SK-N-SH (cell line): ENCODE results near the gene DNMBP. TPM values are rescaled to one million over a fixed set of nuclear protein-coding genes. Genes with fewer than 3 reads are reported as not detected.

ENCODE experiments used
- CTCF ChIA-PET: fragments of 300-600, 350-600 bp; formaldehyde crosslinking; extraction: SDS; loops from one replicate; lab custom pipeline; 2021; lab: Yijun Ruan, JAX
- POLR2A ChIA-PET: fragments of 350-600 bp; sonication (Branson Sonifier 250); formaldehyde crosslinking; extraction: SDS; loops from one replicate; lab custom pipeline; 2020; ENCODE audit warnings: antibody characterized with exemption, inconsistent platforms; lab: Yijun Ruan, JAX
- DNase-seq: peaks from one replicate; pipeline ENCODE4 v3.0.0; 2012
- H2AFZ ChIP-seq: fragments of 200-600 bp; sonication (generic); 2 replicates; pipeline ENCODE4 v1.8.1; 2016; ENCODE audit warnings: antibody characterized with exemption, mild to moderate bottlenecking, low read depth
- H3F3A ChIP-seq: fragments of 200-600 bp; sonication (generic); replicated peaks from 2 replicates; pipeline ENCODE3; 2016; ENCODE audit warnings: antibody characterized with exemption, mild to moderate bottlenecking; ENCODE audit not compliant: insufficient read depth
- H3K27ac ChIP-seq, 2 experiments: fragments of 200-500 bp in 1 of 2; fragments of 200-600 bp in 1 of 2; sonication (Bioruptor generic) in 1 of 2; sonication (generic), shearing (Covaris generic) in 1 of 2; 2 replicates each; pipeline versions ENCODE4 v1.5.1 to v1.6.1; 2014 to 2016; ENCODE audit warnings: low read depth in 2 of 2, inconsistent platforms in 1 of 2, low read length in 1 of 2, mild to moderate bottlenecking in 1 of 2, mixed read lengths in 1 of 2
- H3K27me3 ChIP-seq: fragments of 200-600 bp; sonication (generic), shearing (Covaris generic); 2 replicates; pipeline ENCODE4 v1.6.1; 2016; ENCODE audit warnings: mixed run types; ENCODE audit not compliant: insufficient read depth
- H3K36me3 ChIP-seq, 2 experiments: fragments of 200-500 bp in 1 of 2; fragments of 200-600 bp in 1 of 2; sonication (Bioruptor generic) in 1 of 2; sonication (generic) in 1 of 2; replicated peaks in 1 of 2; 2 replicates each; pipeline versions ENCODE3 to v1.5.1; 2014 to 2016; ENCODE audit warnings: low read length in 1 of 2, mild to moderate bottlenecking in 1 of 2; ENCODE audit not compliant: insufficient read depth in 2 of 2, control insufficient read depth in 1 of 2
- H3K4me1 ChIP-seq, 2 experiments: fragments of 200-500 bp in 1 of 2; fragments of 200-600 bp in 1 of 2; sonication (Bioruptor generic) in 1 of 2; sonication (generic), shearing (Covaris generic) in 1 of 2; 2 replicates each; pipeline versions ENCODE4 v1.5.1 to v1.6.1; 2014 to 2016; ENCODE audit warnings: low read depth in 1 of 2, low read length in 1 of 2, mixed run types in 1 of 2; ENCODE audit not compliant: insufficient read depth in 2 of 2, control insufficient read depth in 1 of 2
- H3K4me2 ChIP-seq: fragments of 200-600 bp; sonication (generic), shearing (Covaris generic); 2 replicates; pipeline ENCODE4 v1.6.1; 2017; ENCODE audit warnings: mixed run types
- H3K4me3 ChIP-seq, 2 experiments: fragments of 200-500 bp in 1 of 2; fragments of 200-600 bp in 1 of 2; sonication (Bioruptor generic) in 1 of 2; sonication (generic), shearing (Covaris generic) in 1 of 2; 2 replicates each; pipeline versions ENCODE4 v1.5.1 to v1.8.1; 2014 to 2016; ENCODE audit warnings: low read depth in 2 of 2, inconsistent platforms in 1 of 2, low read length in 1 of 2, mild to moderate bottlenecking in 1 of 2, mixed read lengths in 1 of 2, moderate library complexity in 1 of 2
- H3K79me2 ChIP-seq: fragments of 200-600 bp; sonication (generic); 2 replicates; pipeline ENCODE4 v1.8.1; 2017; ENCODE audit warnings: mild to moderate bottlenecking; ENCODE audit not compliant: insufficient read depth
- H3K9ac ChIP-seq: fragments of 200-600 bp; sonication (generic); 2 replicates; pipeline ENCODE4 v1.6.1; 2017; ENCODE audit warnings: mixed run types
- H3K9me2 ChIP-seq: fragments of 200-600 bp; sonication (generic); 2 replicates; pipeline ENCODE4 v1.6.1; 2017; ENCODE audit warnings: mixed run types
- H3K9me3 ChIP-seq: fragments of 200-600 bp; sonication (generic); 2 replicates; pipeline ENCODE4 v1.6.1; 2017; ENCODE audit warnings: mixed run types, mild to moderate bottlenecking, moderate library complexity
- H4K20me1 ChIP-seq: fragments of 200-600 bp; sonication (generic); 2 replicates; pipeline ENCODE4 v1.6.1; 2017; ENCODE audit warnings: mild to moderate bottlenecking, mixed run types; ENCODE audit not compliant: insufficient read depth
- ELF1 ChIP-seq: IDR thresholded peaks from 2 replicates; pipeline ENCODE4 v1.4.0; 2012
- EZH2phosphoT487 ChIP-seq: fragments of 200-600 bp; sonication (generic); IDR thresholded peaks from 2 replicates; pipeline ENCODE4 v1.6.1; 2017; ENCODE audit warnings: low read depth, mixed run types, mild to moderate bottlenecking, antibody characterized with exemption, moderate library complexity, borderline replicate concordance
- FOSL2 ChIP-seq: IDR thresholded peaks from 2 replicates; pipeline ENCODE4 v1.4.0; 2012; ENCODE audit warnings: low read depth, mild to moderate bottlenecking, moderate library complexity, borderline replicate concordance
- FOXM1 ChIP-seq: IDR thresholded peaks from 2 replicates; pipeline ENCODE4 v1.4.0; 2012; ENCODE audit warnings: low read depth, mild to moderate bottlenecking
- GATA2 ChIP-seq: sonication (generic); formaldehyde crosslinking; IDR thresholded peaks from 2 replicates; pipeline ENCODE4 v1.5.0; 2020; ENCODE audit warnings: mild to moderate bottlenecking, missing genetic modification reagents
- MEF2A ChIP-seq: IDR thresholded peaks from 2 replicates; pipeline ENCODE4 v1.4.0; 2012; ENCODE audit warnings: low read depth, borderline replicate concordance
- MXI1 ChIP-seq: IDR thresholded peaks from 2 replicates; pipeline ENCODE4 v1.6.1; 2012; ENCODE audit warnings: mild to moderate bottlenecking, low read depth, low read length, improper control_type of control experiment
- NFIC ChIP-seq: IDR thresholded peaks from 2 replicates; pipeline ENCODE4 v1.4.0; 2012; ENCODE audit warnings: borderline replicate concordance
- POLR2AphosphoS5 ChIP-seq: IDR thresholded peaks from 2 replicates; pipeline ENCODE4 v1.6.1; 2012; ENCODE audit warnings: low read depth, low read length
- RFX5 ChIP-seq: IDR thresholded peaks from 2 replicates; pipeline ENCODE4 v1.6.1; 2012; ENCODE audit warnings: mild to moderate bottlenecking, improper control_type of control experiment, low read length
- RXRA ChIP-seq: IDR thresholded peaks from 2 replicates; pipeline ENCODE4 v1.4.0; 2012; ENCODE audit warnings: low read depth, mild to moderate bottlenecking, borderline replicate concordance
- SIN3A ChIP-seq: IDR thresholded peaks from 2 replicates; pipeline ENCODE4 v1.6.1; 2012; ENCODE audit warnings: low read depth, mild to moderate bottlenecking, low read length, moderate library complexity, borderline replicate concordance
- SMC3 ChIP-seq: IDR thresholded peaks from 2 replicates; pipeline ENCODE4 v1.6.1; 2012; ENCODE audit warnings: low read depth, low read length, improper control_type of control experiment
- TAF1 ChIP-seq: IDR thresholded peaks from 2 replicates; pipeline ENCODE4 v1.6.1; 2012; ENCODE audit warnings: low read depth, mild to moderate bottlenecking, low read length, moderate library complexity, borderline replicate concordance
- TCF12 ChIP-seq: IDR thresholded peaks from 2 replicates; pipeline ENCODE4 v1.4.0; 2012
- TEAD4 ChIP-seq: IDR thresholded peaks from 2 replicates; pipeline ENCODE4 v1.4.0; 2012; ENCODE audit warnings: mild to moderate bottlenecking, borderline replicate concordance; ENCODE audit not compliant: insufficient read depth
- YY1 ChIP-seq: IDR thresholded peaks from 2 replicates; pipeline ENCODE4 v1.4.0; 2012; ENCODE audit warnings: low read depth, mild to moderate bottlenecking
- WGBS: methylation state at CpG from one replicate; pipeline ENCODE4 v1.1.6; 2017; ENCODE audit warnings: low lambda C conversion rate; 5-methylcytosine and 5-hydroxymethylcytosine counted together
- polyA plus RNA-seq, 3 experiments: library from polyadenylated mRNA; depleted of rRNA; stranded (reverse); fragments of >200 nt; gene quantifications; 2 replicates each; pipeline ENCODE4 v1.2.3, GENCODE V29; 2012
- TF ChIP-seq, protein P1 (sequence below): IDR thresholded peaks from 2 replicates; pipeline ENCODE4 v1.4.0; 2012; ENCODE audit warnings: low read depth
- TF ChIP-seq, protein P2 (sequence below): IDR thresholded peaks from 2 replicates; pipeline ENCODE4 v1.4.0; 2012; ENCODE audit warnings: low read depth, borderline replicate concordance
- TF ChIP-seq, protein P3 (sequence below): IDR thresholded peaks from 2 replicates; pipeline ENCODE4; 2012
- TF ChIP-seq, protein P4 (sequence below): fragments of 150-350 bp; IDR thresholded peaks from 2 replicates; pipeline ENCODE4 v1.6.1; 2017; ENCODE audit warnings: antibody characterized with exemption, low read length, low read depth, borderline replicate concordance
- TF ChIP-seq, protein P5 (sequence below): fragments of 200-600 bp; sonication (generic); IDR thresholded peaks from 2 replicates; pipeline ENCODE4 v1.6.1; 2017; ENCODE audit warnings: antibody characterized with exemption, mild to moderate bottlenecking, moderate library complexity

Gene DNMBP
- polyA plus RNA-seq, 1 of the 3 experiments (the other 2 are of a cell fraction), result 40.2 TPM

DNA sequence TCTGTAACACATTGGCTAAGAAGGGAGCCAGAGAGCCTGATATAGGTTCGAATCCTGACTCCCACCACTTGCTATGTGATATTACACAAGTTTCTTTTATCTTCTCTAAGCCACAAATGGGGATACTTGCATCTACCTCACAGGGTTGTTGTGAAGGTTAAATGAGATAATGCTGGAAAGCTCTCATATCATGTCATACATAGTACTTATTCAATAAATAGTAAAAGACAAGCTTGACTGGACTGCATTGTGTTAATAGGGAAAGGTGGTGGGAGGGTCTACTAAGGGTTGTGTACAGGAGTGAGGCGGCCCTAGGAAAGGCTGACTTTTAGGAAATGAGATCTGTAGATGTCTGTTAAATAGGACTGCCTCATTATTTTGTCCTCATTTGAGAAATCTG, 35.8 kb upstream of the DNMBP start:
- H3K27me3 ChIP-seq, result no peaks in the 10 kb centered on the region
- peak overlapping the region; percentile 80 for H2AFZ ChIP-seq
- ChIA-PET POLR2A (no interaction called here), CTCF (interaction anchor here (0.6 to 7.4 kb wide), 66 partner anchors 9 to 610 kb away, joined by 3 to 122 read pairs (median 4); partner anchors contain the start of gene DNMBP)
- H3K9me2 ChIP-seq, result no peaks in the 10 kb centered on the region
- no peaks in the 10 kb centered on the region for H3K36me3 ChIP-seq
- H3K4me2 ChIP-seq, result no peak overlapping the region; the same call in 1 of the 2 replicates
- H3K9me3 ChIP-seq, result no peaks in the 10 kb centered on the region
- TF ChIP-seq FOXM1 (no peak), SMC3 (no peak), SIN3A (no peak), NFIC (no peak), TEAD4 (no peak), TCF12 (no peak), GATA2 (CRISPR knock-in tag) (no peak), EZH2phosphoT487 (no peak), MEF2A (no peak), MXI1 (no peak), YY1 (no peak), TAF1 (no peak), POLR2AphosphoS5 (no peak), RFX5 (no peak)
- TF ChIP-seq, protein P1, sequence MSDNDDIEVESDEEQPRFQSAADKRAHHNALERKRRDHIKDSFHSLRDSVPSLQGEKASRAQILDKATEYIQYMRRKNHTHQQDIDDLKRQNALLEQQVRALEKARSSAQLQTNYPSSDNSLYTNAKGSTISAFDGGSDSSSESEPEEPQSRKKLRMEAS, result no peak
- TF ChIP-seq, protein P2, sequence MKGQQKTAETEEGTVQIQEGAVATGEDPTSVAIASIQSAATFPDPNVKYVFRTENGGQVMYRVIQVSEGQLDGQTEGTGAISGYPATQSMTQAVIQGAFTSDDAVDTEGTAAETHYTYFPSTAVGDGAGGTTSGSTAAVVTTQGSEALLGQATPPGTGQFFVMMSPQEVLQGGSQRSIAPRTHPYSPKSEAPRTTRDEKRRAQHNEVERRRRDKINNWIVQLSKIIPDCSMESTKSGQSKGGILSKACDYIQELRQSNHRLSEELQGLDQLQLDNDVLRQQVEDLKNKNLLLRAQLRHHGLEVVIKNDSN, result no peak
- TF ChIP-seq, protein P3, sequence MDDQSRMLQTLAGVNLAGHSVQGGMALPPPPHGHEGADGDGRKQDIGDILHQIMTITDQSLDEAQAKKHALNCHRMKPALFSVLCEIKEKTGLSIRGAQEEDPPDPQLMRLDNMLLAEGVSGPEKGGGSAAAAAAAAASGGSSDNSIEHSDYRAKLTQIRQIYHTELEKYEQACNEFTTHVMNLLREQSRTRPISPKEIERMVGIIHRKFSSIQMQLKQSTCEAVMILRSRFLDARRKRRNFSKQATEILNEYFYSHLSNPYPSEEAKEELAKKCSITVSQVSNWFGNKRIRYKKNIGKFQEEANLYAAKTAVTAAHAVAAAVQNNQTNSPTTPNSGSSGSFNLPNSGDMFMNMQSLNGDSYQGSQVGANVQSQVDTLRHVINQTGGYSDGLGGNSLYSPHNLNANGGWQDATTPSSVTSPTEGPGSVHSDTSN, result no peak
- DNase-seq, result no peak
- peak overlapping the region in 1 of 2 experiments; percentile 41; a peak in 1 of 4 replicates for H3K27ac ChIP-seq
- peaks cover 6% of the 10 kb centered on the region for H3F3A ChIP-seq
- 79% methylated on average over 2 of the region's 2 CpGs for WGBS
- H3K4me3 ChIP-seq, result no peak overlapping the region
- H3K4me1 ChIP-seq, result peaks cover 0 to 12% of the 10 kb centered on the region in 2 experiments; a peak in 2 of 4 replicates
- no peak overlapping the region for H3K9ac ChIP-seq
- no peaks in the 10 kb centered on the region for H3K79me2 ChIP-seq
- H4K20me1 ChIP-seq, result no peaks in the 10 kb centered on the region

DNA sequence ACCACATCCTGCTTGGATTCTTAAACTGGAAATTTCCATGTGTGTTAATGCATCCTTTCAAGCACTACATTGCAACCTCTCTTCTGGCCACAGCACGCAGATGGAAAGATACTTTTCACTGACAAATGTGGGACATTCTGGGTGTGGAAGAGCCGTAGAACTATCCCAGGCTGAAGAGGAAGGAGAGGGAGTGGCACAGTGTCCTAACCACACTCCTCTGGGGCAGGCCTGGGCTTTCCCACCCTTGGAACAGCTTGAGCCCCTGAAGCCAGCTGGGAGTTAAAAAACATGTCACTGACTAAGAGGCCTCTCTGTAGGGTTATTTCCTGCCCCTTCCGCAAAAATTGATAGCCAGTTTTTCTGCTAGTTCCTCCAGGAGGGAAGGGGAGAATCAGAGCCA, 34.0 kb upstream of the DNMBP start:
- Histone ChIP-seq H3F3A (peaks cover 6% of the 10 kb centered on the region), H3K9ac (no peak overlapping the region; the same call in 1 of the 2 replicates), H3K4me1 (peaks cover 0 to 12% of the 10 kb centered on the region in 2 experiments; a peak in 2 of 4 replicates), H3K79me2 (no peaks in the 10 kb centered on the region), H3K4me3 (no peak overlapping the region), H3K9me3 (no peaks in the 10 kb centered on the region), H4K20me1 (no peaks in the 10 kb centered on the region), H3K27me3 (no peaks in the 10 kb centered on the region), H2AFZ (peak overlapping the region; percentile 61), H3K27ac (peak overlapping the region in 1 of 2 experiments; percentile 64; a peak in 2 of 4 replicates), H3K4me2 (no peak overlapping the region), H3K36me3 (no peaks in the 10 kb centered on the region), H3K9me2 (no peaks in the 10 kb centered on the region)
- POLR2A ChIA-PET, result no interaction called here
- WGBS, result 52% methylated on average over 3 of the region's 3 CpGs
- DNase-seq, result no peak
- CTCF ChIA-PET, result interaction anchor here (3.9 to 7.4 kb wide), 3 partner anchors 34 to 199 kb away, joined by 21 to 122 read pairs (median 53); partner anchors contain the start of gene DNMBP
- TF ChIP-seq, protein P4, sequence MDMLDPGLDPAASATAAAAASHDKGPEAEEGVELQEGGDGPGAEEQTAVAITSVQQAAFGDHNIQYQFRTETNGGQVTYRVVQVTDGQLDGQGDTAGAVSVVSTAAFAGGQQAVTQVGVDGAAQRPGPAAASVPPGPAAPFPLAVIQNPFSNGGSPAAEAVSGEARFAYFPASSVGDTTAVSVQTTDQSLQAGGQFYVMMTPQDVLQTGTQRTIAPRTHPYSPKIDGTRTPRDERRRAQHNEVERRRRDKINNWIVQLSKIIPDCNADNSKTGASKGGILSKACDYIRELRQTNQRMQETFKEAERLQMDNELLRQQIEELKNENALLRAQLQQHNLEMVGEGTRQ, result no peak
- TF ChIP-seq, protein P5, sequence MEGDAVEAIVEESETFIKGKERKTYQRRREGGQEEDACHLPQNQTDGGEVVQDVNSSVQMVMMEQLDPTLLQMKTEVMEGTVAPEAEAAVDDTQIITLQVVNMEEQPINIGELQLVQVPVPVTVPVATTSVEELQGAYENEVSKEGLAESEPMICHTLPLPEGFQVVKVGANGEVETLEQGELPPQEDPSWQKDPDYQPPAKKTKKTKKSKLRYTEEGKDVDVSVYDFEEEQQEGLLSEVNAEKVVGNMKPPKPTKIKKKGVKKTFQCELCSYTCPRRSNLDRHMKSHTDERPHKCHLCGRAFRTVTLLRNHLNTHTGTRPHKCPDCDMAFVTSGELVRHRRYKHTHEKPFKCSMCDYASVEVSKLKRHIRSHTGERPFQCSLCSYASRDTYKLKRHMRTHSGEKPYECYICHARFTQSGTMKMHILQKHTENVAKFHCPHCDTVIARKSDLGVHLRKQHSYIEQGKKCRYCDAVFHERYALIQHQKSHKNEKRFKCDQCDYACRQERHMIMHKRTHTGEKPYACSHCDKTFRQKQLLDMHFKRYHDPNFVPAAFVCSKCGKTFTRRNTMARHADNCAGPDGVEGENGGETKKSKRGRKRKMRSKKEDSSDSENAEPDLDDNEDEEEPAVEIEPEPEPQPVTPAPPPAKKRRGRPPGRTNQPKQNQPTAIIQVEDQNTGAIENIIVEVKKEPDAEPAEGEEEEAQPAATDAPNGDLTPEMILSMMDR, result no peak
- TF ChIP-seq SIN3A, result no peak
- TF ChIP-seq TCF12, result no peak
- TF ChIP-seq FOSL2, result no peak
- TF ChIP-seq, protein P2, result no peak
- no peak for TF ChIP-seq ELF1
- TF ChIP-seq POLR2AphosphoS5, result no peak
- TF ChIP-seq RXRA, result no peak
- no peak for TF ChIP-seq NFIC
- TF ChIP-seq, protein P1, result no peak
- no peak for TF ChIP-seq TEAD4
- no peak for TF ChIP-seq GATA2 (CRISPR knock-in tag)
- no peak for TF ChIP-seq MEF2A
